Ascending aorta (tissue), 2 donors: ENCODE measurements around the gene STAC3. TPM values are rescaled to one million over a fixed set of nuclear protein-coding genes. Genes with fewer than 3 reads are reported as not detected.

Experiments
- DNase-seq, 2 donors: peaks; one replicate each; pipeline ENCODE4 v3.0.0-alpha.2; 2019; ENCODE audit warnings: low spot score in 2 of 2
- H3K27ac ChIP-seq, 2 donors: fragments of 200-600 bp; sonication (generic); one replicate each; pipeline ENCODE4 v1.5.1; 2016 to 2017; ENCODE audit warnings: mild to moderate bottlenecking in 1 of 2
- H3K27me3 ChIP-seq: fragments of 200-600 bp; sonication (generic); one replicate; pipeline ENCODE4 v1.5.1; 2017
- H3K36me3 ChIP-seq, 2 donors: fragments of 200-600 bp; sonication (generic); one replicate each; pipeline ENCODE4 v1.5.1; 2016
- H3K4me1 ChIP-seq, 2 donors: fragments of 200-600 bp; sonication (generic); one replicate each; pipeline ENCODE4 v1.5.1; 2016 to 2017; ENCODE audit warnings: mild to moderate bottlenecking in 1 of 2
- H3K4me3 ChIP-seq, 2 donors: fragments of 200-600 bp; sonication (generic); one replicate each; pipeline ENCODE4 v1.5.1; 2016 to 2017; ENCODE audit warnings: mild to moderate bottlenecking in 1 of 2
- H3K9me3 ChIP-seq, 2 donors: fragments of 200-600 bp; sonication (generic); one replicate each; pipeline ENCODE4 v1.5.1; 2016
- CTCF ChIP-seq, 3 experiments: fragments of 200-600 bp in 2 of 3; fragments of 450-650 bp in 1 of 3; sonication (generic) in 2 of 3; IDR thresholded peaks; one replicate each; pipeline ENCODE4 v1.5.1; 2016 to 2019; ENCODE audit warnings: antibody characterized with exemption in 3 of 3, mild to moderate bottlenecking in 1 of 3, moderate library complexity in 1 of 3
- intact Hi-C: fragments of 100-400 bp; cut with DNase I; formaldehyde crosslinking; loops from one replicate; pipeline ENCODE4 v1.15.1; 2023
- total RNA-seq: library from RNA; depleted of rRNA; stranded (reverse); fragments of >200 nt; gene quantifications from one replicate; pipeline ENCODE4 v1.1.0, GENCODE V29; 2016

Gene STAC3
- total RNA-seq, 1 donor from 2014 or later = not detected

GRCh38 chr12:57239587-57240065 is 11.4 kb downstream of the STAC3 start:
- intact Hi-C loops = loop anchor here (1.0 to 5.0 kb wide), 3 partner anchors 25 to 487 kb away; partner anchors contain the start of gene PRIM1
- DNase-seq = no peak
- Histone ChIP-seq H3K4me3 (peak overlapping the region; percentile 45 to 62), H3K27ac (no peak overlapping the region), H3K36me3 (peaks cover 0 to 2% of the 10 kb centered on the region in 2 donors), H3K4me1 (peaks cover 31 to 52% of the 10 kb centered on the region in 2 donors), H3K9me3 (no peaks in the 10 kb centered on the region), H3K27me3 (peaks cover 28% of the 10 kb centered on the region)
- TF ChIP-seq CTCF (IDR thresholded peaks at IDR 0.05) = no peak

GRCh38 chr12:57238854-57239554 is 12.0 kb downstream of the STAC3 start:
- DNase-seq = peak in 1 of 2 donors; percentile 94

GRCh38 chr12:57237932-57238853 is 12.8 kb downstream of the STAC3 start:
- H3K4me1 ChIP-seq = peaks cover 27 to 48% of the 10 kb centered on the region in 2 donors
- no peak for DNase-seq

More at GRCh38 chr12:57238854-57239554, 12.0 kb downstream of the STAC3 start:
- intact Hi-C loops = loop anchor here (1.0 to 5.0 kb wide), 3 partner anchors 25 to 487 kb away; partner anchors contain the start of gene PRIM1
- TF ChIP-seq CTCF (IDR thresholded peaks at IDR 0.05) = peak; percentile 100
- peaks cover 31 to 52% of the 10 kb centered on the region in 2 donors for H3K4me1 ChIP-seq
- H3K4me3 ChIP-seq = peak overlapping the region; percentile 45 to 62
- no peaks in the 10 kb centered on the region for H3K9me3 ChIP-seq
- H3K27me3 ChIP-seq = peaks cover 28% of the 10 kb centered on the region
- peaks cover 1 to 8% of the 10 kb centered on the region in 2 donors for H3K36me3 ChIP-seq
- H3K27ac ChIP-seq = peak overlapping the region in 1 of 2 donors; percentile 50

GRCh38 chr12:57237596-57237931 is 13.4 kb downstream of the STAC3 start:
- DNase-seq = no peak
- peaks cover 16 to 22% of the 10 kb centered on the region in 2 donors for H3K36me3 ChIP-seq
- intact Hi-C loops = loop anchor here (5.0 kb wide), 1 partner anchor 485 kb away; the partner anchor contains the start of gene PRIM1
- H3K4me1 ChIP-seq = peaks cover 23 to 42% of the 10 kb centered on the region in 2 donors
- no peaks in the 10 kb centered on the region for H3K9me3 ChIP-seq
- H3K27me3 ChIP-seq = peaks cover 26% of the 10 kb centered on the region
- peak overlapping the region in 1 of 2 donors; percentile 62 for H3K4me3 ChIP-seq
- no peak overlapping the region for H3K27ac ChIP-seq
- TF ChIP-seq CTCF (IDR thresholded peaks at IDR 0.05) = no peak

More at GRCh38 chr12:57237932-57238853, 12.8 kb downstream of the STAC3 start:
- intact Hi-C loops = loop anchor here (5.0 kb wide), 1 partner anchor 486 kb away; the partner anchor contains the start of gene PRIM1
- Histone ChIP-seq H3K27ac (peak overlapping the region in 1 of 2 donors; percentile 50), H3K36me3 (peaks cover 9 to 16% of the 10 kb centered on the region in 2 donors), H3K9me3 (no peaks in the 10 kb centered on the region), H3K4me3 (peak overlapping the region; percentile 45 to 62), H3K27me3 (peaks cover 28% of the 10 kb centered on the region)
- no peak for TF ChIP-seq CTCF (IDR thresholded peaks at IDR 0.05)

GRCh38 chr12:57236925-57237595 is 13.9 kb downstream of the STAC3 start:
- H3K4me1 ChIP-seq = peaks cover 22 to 37% of the 10 kb centered on the region in 2 donors
- no peaks in the 10 kb centered on the region for H3K9me3 ChIP-seq
- H3K36me3 ChIP-seq = peaks cover 21 to 27% of the 10 kb centered on the region in 2 donors
- intact Hi-C loops = loop anchor here (5.0 kb wide), 1 partner anchor 485 kb away; the partner anchor contains the start of gene PRIM1
- DNase-seq = no peak
- peak overlapping the region; percentile 5 to 52 for H3K4me3 ChIP-seq
- H3K27ac ChIP-seq = peak overlapping the region; percentile 65 to 74
- H3K27me3 ChIP-seq = peaks cover 21% of the 10 kb centered on the region
- no peak for TF ChIP-seq CTCF (IDR thresholded peaks at IDR 0.05)
